Measurements from ENCODE around the gene FOXK2.

FOXK2 gene

GRCh38 chr17:82592289-82592766 is 72.8 kb downstream of the FOXK2 start:
- DNase-seq, result no peak

- peak; percentile 78 to 81 for DNase-seq
Measured at GRCh38 chr17:82592767-82593589, 73.4 kb downstream of the FOXK2 start.

DNA sequence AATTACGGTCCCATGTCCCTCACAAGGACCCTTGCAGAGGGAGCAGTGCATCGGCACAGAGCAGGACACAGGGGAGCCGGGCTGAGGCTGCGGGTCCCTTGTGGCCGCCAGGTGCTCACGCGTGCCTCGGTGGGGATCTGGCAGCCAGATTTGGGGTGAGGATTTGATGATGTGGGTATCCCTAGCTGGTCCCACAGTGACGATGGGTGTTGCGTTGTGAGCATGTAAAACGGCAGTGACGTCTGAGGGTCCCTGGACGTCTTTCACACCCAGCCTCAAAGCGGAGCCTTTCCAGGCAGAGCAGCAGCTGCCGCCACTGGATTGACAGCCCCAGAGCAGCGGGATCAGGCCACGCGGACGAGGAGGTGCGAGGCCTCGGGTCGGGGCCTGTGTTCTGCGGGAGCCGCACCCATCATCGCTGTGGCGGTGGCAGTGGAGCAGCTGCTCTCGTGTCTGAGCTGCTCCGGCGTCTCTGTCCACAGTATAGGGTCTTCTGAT is 74.1 kb downstream of the FOXK2 start:
- DNase-seq, result no peak

- no peak for DNase-seq
Measured at GRCh38 chr17:82594571-82594970, 75.0 kb downstream of the FOXK2 start.

- DNase-seq, result no peak
Measured at GRCh38 chr17:82595893-82596292, 76.4 kb downstream of the FOXK2 start.

- DNase-seq, result no peak
Measured at GRCh38 chr17:82596296-82596695, 76.8 kb downstream of the FOXK2 start.

DNA sequence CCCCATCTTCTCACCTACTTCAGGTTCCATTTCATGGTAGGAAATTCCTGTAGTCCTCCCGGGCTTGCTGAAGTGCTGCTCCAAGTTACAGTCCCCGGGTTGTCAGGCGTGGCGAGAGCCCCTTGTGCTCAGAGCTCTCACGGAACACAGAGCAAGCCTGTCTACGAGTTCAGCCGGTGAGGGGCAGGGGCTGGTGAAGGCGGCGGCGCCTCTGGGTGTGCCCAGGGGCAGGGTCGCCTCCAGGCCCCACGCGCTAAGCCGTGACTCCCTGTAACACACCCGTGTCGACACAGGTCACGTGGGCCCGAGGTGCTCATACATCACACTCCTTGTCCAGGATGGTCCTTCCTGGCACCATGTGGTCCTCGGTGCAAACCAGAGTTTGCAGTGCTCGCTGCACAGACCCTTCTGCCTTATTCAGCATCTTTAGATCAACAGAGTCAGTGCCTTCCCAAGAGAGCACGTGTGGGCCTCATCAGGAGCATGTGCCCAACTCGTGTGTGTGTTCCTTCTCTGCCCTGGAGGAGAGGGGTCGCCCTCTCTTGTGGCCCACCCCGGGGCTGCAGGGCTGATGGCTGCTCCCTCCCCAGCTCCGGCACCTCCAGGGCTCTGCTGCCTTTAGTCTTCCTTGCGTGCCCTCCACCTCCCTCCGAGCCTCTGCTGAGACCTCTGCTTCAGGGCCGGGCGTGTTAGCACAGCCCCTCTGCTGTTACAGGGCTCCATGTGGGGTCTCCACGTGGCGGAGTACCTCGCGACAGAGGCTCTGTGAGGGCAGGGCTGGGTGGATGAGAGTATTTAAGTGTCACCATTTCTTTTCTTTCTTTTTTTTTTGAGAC is 77.5 kb downstream of the FOXK2 start:
- DNase-seq, result no peak

GRCh38 chr17:82598256-82599119 is 79.0 kb downstream of the FOXK2 start:
- DNase-seq, result no peak

DNA sequence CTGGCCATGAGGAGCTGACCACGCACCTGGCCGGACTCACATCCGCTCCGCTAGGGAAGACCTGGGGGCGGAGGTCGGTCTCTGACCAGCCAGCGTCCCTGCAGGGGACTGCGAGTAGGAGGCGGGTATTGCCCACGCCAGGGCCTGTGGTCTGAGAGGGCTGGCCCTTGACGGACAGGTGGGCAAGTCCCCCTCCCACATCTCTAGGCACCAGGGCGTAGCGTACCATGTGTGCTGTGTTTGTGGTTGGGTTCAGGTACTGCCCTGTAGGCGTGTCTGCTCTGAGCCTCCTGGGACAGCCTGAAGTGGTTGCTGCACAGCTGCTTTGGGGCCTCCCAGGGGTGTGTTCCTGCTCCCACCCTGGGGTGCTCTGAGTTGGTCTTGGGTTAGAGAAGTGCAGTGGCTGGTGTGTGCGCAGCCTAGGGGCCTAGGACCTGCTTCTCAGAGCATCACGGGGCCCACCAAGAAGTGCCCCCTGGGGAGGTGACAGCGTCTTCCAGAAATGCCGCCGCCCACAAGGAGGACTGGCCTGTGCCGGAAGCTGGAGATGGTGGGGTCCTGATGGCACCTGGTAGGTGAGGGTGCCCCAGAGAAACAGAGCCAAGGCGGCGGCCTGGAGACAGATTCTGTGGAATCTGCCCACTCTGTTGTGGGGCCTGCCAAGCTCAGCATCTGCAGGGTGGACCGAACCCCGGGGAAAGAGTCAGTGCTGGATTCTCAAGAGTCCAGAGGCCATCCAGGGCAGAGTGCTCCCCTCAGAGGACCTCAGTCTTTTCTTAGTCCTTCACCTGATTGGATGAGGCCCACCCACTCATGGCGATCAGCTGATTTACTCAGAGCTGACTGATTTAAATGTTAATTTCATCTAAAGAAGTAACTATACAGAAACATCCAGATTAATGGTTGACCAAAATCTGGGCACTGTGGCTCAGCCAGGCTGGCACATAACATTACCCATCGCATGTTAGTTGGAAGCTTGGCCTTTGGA is 80.4 kb downstream of the FOXK2 start:
- DNase-seq, result no peak

- no peak for DNase-seq
Measured at GRCh38 chr17:82600731-82601446, 81.4 kb downstream of the FOXK2 start.

- DNase-seq, result no peak
Measured at GRCh38 chr17:82601447-82602000, 82.0 kb downstream of the FOXK2 start.

DNA sequence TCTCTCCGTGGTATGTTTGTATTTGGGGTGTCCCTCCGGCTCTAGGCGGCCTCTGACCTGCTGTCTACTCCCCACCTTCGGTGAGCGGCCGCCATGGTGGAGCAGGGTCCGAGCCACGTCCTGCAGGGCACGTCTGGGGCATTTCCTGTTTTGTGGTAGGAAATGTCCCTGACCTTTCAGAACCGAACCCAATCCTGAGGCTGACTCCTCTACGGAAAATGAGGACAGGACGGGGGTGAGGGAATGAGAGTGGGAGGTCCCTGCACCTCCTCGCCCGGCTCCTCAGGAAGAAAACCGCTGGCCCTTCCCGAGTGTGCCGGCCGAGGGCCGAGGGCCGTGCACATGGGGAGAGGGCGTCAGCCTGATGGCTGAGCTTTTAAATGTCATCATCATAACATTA is 83.0 kb downstream of the FOXK2 start:
- no peak for DNase-seq

DNA sequence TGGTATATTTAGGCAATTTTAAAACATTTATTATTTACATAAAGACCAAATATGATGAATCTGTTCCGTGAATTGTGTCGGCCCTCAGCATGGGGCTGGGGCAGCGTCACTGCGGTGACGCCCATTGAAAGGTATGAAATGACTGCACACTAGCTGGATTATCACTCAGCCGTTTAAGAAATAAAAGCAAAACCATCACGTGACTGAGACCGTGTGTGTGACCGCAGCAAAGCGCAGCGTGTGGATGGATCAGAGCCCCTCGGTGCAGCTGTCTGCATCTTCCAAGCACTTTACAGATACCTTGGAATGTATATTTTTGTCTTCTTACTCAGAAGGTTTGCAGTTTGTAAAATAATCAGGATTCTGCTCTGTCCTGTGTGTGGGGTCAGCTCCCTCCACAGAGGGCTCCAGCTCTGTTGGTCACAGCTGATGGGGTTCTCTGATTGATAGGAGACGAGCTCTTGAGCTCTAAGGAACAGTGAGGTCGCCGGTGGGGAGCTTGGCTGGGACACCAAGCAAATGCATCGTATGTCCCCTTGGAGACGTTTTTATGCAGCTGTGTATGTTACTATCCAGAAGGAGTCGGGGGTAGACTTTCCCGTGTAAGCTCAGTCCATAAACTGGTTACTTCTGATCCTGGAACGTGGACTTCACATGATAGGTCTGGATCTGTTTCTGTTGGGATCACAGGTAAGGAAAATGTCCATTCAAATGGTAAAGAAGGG is 83.6 kb downstream of the FOXK2 start:
- no peak for DNase-seq

- no peak for DNase-seq
Measured at GRCh38 chr17:82603981-82604448, 84.5 kb downstream of the FOXK2 start.

DNA sequence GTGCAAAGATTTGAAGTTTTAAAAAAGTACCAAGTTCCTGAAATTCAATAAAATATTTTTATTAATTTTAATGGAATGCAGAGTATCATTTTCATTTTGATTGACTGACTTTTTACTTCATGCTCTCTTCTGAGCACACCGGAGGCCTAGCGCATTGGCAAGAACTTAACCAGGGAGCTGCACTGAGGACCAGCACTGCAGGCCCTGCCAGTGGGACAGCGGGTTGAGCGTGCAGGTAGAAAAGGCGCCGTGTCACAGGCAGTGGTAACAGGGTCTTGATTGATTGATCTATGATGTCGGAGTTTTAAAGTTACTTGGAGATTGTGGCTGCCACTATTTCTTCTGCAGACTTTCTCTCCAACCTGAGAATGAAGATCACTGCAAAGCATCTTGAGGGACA is 85.0 kb downstream of the FOXK2 start:
- no peak for DNase-seq

- no peak for DNase-seq
Measured at GRCh38 chr17:82605939-82606600, 86.5 kb downstream of the FOXK2 start.

DNA sequence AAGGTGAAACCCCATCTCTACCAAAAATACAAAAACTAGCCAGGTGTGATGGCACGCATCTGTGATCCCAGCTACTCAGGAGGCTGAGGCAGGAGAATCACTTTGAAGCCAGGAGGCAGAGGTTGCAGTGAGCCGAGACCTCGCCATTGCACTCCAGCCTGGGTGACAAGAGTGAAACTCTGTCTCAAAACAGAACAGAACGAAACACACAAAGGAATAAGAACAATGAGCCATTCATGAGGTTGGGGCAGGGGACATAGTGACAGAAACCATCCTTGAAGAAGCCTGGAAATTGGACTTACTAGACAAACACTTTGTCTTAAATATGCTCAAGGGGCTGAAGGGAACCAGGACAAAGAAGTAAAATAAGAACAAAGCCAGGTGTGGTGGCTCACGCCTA is 89.3 kb downstream of the FOXK2 start:
- no peak for DNase-seq

- no peak for DNase-seq
Measured at GRCh38 chr17:82609655-82610054, 90.1 kb downstream of the FOXK2 start.

Data from NCI-H2081 (cell line).